T-helper 17 cell (primary cell): Measurements from ENCODE around the gene LGALS3BP. TPM values are rescaled to one million over a fixed set of nuclear protein-coding genes. Genes with fewer than 3 reads are reported as not detected.

Experiments used
- ATAC-seq: fragments of 150-1000 bp; cut with Tn5 transposase; 2 replicates; pipeline ENCODE4 v1.10.0; 2021; ENCODE audit warnings: mild to moderate bottlenecking, moderate library complexity
- DNase-seq, 3 donors: peaks; one replicate each; pipeline versions ENCODE4 v3.0.0 to v3.0.0-alpha.2; 2020 to 2021
- H3K9me3 ChIP-seq: one replicate; pipeline ENCODE4 v1.7.0; 2013; ENCODE audit warnings: low read length, mild to moderate bottlenecking; ENCODE audit not compliant: control insufficient read depth, poor library complexity, severe bottlenecking
- H3K27ac Mint-ChIP-seq: one replicate; pipeline ENCODE4 v1.8.0; 2022; ENCODE audit warnings: mild to moderate bottlenecking, moderate library complexity, mixed read lengths
- H3K27me3 Mint-ChIP-seq: one replicate; pipeline ENCODE4 v1.8.0; 2022; ENCODE audit warnings: mixed read lengths
- H3K36me3 Mint-ChIP-seq: one replicate; pipeline ENCODE4 v1.8.0; 2022; ENCODE audit warnings: low read depth, mixed read lengths
- H3K4me1 Mint-ChIP-seq: one replicate; pipeline ENCODE4 v1.8.0; 2022; ENCODE audit warnings: mild to moderate bottlenecking, mixed read lengths
- H3K4me3 Mint-ChIP-seq: one replicate; pipeline ENCODE4 v1.8.0; 2022; ENCODE audit warnings: mild to moderate bottlenecking, moderate library complexity, mixed read lengths
- total RNA-seq, 4 donors: library from RNA in 2 of 4; stranded (reverse) in 2 of 4; gene quantifications; one replicate each; pipeline ENCODE4 v1.2.3 and lab custom pipeline; 2022 to 2026

LGALS3BP gene
- total RNA-seq, 2 donors from 2014 or later = 31.7 to 45.2 TPM

DNA sequence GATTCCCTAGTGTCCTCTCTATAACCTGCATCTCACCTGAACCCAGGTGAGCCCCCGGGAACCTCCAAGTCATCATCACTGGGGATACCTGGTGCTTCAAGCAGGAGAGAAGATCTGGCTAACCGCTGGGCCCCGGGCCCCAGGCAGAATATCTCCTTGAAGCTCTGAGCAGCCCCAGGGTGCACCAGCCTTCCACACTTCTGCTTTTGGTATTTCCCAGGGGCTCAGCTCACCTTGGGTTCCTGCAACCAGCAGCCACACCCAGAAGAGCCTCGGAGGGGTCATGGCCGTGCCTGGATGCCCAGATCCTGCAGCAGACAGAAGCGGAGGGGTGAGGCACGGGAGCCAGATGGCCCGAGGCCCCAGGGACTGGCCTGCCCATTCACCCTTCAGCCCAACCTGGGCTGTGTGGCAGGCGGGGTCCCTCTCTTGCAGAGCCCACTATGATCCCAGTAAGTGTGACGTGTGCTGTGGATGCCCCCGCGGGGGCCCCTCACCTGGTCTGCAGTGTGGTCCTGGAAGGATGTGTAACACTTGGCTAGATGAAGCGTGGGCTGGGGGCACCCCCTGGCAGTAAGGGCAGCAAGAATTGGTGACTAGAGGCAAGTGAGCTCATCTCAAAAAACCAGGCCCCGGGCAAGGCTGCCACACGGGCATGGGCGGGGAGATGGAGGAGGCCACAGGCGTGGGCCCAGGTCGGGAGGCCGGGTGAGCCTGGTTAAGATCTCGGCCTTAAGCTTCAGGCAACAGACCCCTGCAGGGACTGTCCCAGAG is 2.6 kb downstream of the LGALS3BP start:
- no peak overlapping the region for H3K27ac Mint-ChIP-seq

DNA sequence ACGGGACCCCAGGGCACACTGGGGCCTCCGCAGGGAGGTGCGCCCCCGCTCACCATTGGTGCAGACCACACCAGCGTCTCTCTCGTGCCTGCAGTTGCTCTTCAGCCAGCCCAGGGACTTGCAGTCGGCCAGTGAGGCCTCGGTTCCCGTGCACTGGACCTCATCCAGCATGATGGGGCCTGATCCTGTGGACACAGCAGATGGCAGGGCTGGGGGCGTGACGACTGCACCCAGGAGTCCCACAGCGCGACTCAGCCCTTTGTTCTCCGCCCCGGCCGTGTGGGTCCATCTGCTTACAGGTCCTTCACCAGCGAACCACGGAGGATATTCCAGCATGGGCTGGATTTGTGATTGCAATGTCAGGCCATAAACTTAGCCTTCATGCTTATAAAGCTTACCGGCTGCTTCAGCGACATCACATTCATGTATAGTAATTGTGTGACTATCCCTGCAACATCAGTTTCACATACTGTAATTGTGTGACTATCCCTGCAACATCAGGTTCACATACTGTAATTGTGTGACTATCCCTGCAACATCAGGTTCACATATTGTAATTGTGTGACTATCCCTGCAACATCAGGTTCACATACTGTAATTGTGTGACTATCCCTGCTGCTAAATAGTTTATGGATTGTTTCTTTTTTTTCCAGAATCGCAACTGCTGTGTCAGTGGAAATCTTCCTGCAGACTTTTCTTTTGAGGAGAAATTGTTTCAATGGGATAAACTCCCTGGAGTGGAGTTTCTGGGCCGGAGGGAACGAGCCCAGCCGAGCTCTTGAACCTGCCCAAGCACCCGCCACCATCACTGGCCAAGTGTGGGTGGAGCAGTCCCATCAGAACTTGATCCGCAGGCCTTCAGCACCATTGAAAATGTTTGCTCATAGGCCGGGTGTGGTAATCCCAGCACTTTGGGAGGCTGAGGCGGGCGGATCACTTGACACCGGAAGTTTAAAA is 4.8 kb downstream of the LGALS3BP start:
- Mint-ChIP-seq H3K4me3 (no peak overlapping the region), H3K27me3 (no peaks in the 10 kb centered on the region), H3K27ac (no peak overlapping the region), H3K36me3 (peaks cover 3% of the 10 kb centered on the region), H3K4me1 (peaks cover 17% of the 10 kb centered on the region)
- ATAC-seq (peak; percentile 39), DNase-seq (no peak)
- no peaks in the 10 kb centered on the region for H3K9me3 ChIP-seq

More for the DNA sequence above, 2.6 kb downstream of the LGALS3BP start:
- ATAC-seq (no peak), DNase-seq (no peak)
- Mint-ChIP-seq H3K4me3 (peak overlapping the region; percentile 36), H3K27me3 (no peaks in the 10 kb centered on the region), H3K36me3 (no peaks in the 10 kb centered on the region), H3K4me1 (peaks cover 10% of the 10 kb centered on the region)
- no peaks in the 10 kb centered on the region for H3K9me3 ChIP-seq

DNA sequence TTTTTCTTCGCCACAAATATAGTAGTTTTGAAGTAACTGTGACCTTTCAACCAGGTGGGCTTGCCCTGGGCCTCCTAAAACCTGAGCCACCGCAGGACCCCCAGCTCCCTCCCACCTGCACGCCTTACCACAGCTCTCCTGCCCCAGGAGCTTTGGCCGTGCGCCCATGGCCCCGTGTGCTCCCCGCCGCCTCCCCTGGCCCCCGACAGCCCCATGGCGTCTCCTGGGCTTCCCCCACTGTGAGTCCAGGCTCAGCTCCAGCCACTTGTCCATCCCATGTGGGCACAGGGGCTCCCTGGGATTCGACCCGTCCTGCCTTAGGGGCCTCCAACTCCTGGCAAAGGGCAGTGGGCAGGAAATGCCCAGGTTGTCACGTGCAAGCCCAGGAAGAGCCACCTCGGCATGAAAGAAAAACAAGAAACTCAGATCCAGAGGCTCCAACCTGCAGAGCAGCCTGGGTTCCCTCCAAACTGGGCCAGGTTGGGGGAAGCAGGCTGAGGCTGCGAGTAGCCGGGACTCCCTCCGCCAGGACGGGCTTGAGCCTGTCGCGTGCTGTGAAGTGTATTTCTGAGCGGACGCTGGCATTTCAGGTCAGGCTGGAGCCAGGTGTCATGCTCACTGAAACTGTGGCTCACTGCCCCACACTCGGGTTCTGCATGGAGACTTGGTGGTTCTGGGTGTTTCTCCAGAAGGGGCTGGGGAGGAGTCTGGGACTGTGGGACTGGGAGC is 5.8 kb downstream of the LGALS3BP start:
- peaks cover 17% of the 10 kb centered on the region for H3K4me1 Mint-ChIP-seq
- ATAC-seq (no peak), DNase-seq (no peak)
- H3K4me3 Mint-ChIP-seq = no peak overlapping the region
- H3K9me3 ChIP-seq = no peaks in the 10 kb centered on the region
- no peak overlapping the region for H3K27ac Mint-ChIP-seq
- H3K36me3 Mint-ChIP-seq = peaks cover 3% of the 10 kb centered on the region
- H3K27me3 Mint-ChIP-seq = no peaks in the 10 kb centered on the region

DNA sequence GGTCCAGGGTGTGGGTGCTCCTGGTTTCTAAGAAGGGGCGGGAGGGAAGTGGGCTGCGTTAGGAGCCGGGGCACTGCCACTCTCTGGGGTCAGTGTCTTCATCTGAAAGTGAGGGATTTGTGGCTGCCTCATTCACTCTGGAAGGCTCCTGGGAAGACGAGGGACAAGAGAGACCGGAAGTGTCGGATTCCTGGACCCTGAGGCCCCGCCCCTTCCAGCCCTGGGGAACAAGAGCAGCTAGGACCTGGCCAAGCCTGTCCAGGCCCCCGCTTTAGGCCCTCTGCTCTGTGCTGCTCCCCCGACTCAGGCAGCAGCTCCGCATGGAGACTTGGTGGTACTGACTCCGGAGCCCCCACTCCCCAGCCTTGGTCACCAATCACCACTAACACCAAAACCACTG is 6.5 kb downstream of the LGALS3BP start:
- no peaks in the 10 kb centered on the region for H3K9me3 ChIP-seq
- no peak for ATAC-seq
- Mint-ChIP-seq H3K4me3 (no peak overlapping the region), H3K4me1 (peaks cover 17% of the 10 kb centered on the region), H3K27ac (no peak overlapping the region), H3K36me3 (peaks cover 3% of the 10 kb centered on the region), H3K27me3 (no peaks in the 10 kb centered on the region)
- no peak for DNase-seq

DNA sequence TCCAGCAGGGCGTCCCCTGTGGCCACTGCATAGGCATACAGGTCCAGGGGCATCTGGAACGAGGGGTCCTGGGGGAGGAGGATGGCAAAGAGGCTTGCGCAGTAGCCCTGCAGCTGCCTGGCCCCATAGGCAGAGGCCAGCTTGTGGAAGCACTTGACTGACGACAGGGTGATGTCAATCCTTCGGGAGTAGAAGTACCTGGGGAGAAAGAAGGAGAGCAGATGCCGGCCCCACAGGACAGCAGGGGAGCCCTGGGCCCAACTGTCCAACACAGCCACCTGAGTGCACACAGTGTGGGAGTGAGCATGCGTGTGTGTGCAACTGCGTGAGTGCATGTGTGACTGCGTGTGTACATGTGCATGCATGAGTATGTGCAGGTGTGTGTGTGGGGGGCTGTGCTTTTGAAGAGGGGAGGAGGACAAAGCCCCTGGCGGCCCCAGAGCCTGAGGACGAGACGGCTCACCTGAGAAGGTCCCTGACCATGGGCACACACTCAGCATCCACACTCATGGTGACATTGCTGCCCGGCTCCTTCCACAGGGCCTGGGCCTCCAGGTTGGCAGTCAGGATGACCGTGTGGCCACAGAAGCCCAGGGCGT is 7.1 kb downstream of the LGALS3BP start:
- H3K36me3 Mint-ChIP-seq = peaks cover 3% of the 10 kb centered on the region

DNA sequence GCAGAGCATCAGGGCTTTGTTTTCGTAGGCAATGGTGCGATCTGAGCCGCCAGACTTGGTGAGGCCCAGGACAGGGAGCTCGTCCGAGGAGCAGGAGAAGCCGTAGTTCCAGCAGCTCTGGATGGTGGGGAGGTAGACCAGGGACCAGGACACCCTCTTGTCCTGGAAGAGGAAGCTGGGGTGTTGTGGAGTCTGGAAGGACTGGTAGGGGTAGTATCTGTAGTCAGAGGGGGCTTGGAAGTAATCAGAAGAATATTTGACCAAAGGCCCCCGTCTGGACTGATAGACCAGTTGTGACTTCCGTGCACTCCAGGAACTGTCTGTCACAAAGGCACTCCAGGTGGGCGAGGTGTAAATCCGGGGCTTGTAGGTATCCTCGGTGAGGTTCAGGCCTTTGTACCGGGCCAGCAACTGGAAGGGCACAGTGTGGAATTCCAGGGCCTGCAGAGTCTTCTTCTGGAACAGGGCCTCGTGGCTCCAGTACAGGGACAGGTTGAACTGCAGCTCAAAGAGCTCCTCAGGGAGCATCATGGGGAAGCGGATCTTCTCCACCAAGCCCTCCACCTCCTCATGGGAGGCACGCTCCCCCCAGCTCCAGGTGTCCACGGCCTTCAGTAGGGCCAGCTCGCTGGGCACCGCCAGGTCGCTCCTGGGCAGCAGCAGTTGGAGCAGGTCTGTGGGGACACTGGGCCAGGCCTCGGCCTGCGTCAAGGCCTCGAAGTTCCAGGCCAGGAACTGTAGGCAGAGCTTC is 7.8 kb downstream of the LGALS3BP start:
- H3K9me3 ChIP-seq = no peaks in the 10 kb centered on the region
- ATAC-seq (no peak), DNase-seq (no peak)
- H3K36me3 Mint-ChIP-seq = peaks cover 3% of the 10 kb centered on the region
- H3K4me3 Mint-ChIP-seq = no peak overlapping the region
- H3K27ac Mint-ChIP-seq = peak overlapping the region; percentile 62
- H3K27me3 Mint-ChIP-seq = no peaks in the 10 kb centered on the region
- peaks cover 10% of the 10 kb centered on the region for H3K4me1 Mint-ChIP-seq

More for the DNA sequence above, 7.1 kb downstream of the LGALS3BP start:
- no peaks in the 10 kb centered on the region for H3K27me3 Mint-ChIP-seq
- H3K27ac Mint-ChIP-seq = no peak overlapping the region
- DNase-seq (no peak), ATAC-seq (no peak)
- H3K9me3 ChIP-seq = no peaks in the 10 kb centered on the region
- H3K4me3 Mint-ChIP-seq = no peak overlapping the region
- peaks cover 16% of the 10 kb centered on the region for H3K4me1 Mint-ChIP-seq

DNA sequence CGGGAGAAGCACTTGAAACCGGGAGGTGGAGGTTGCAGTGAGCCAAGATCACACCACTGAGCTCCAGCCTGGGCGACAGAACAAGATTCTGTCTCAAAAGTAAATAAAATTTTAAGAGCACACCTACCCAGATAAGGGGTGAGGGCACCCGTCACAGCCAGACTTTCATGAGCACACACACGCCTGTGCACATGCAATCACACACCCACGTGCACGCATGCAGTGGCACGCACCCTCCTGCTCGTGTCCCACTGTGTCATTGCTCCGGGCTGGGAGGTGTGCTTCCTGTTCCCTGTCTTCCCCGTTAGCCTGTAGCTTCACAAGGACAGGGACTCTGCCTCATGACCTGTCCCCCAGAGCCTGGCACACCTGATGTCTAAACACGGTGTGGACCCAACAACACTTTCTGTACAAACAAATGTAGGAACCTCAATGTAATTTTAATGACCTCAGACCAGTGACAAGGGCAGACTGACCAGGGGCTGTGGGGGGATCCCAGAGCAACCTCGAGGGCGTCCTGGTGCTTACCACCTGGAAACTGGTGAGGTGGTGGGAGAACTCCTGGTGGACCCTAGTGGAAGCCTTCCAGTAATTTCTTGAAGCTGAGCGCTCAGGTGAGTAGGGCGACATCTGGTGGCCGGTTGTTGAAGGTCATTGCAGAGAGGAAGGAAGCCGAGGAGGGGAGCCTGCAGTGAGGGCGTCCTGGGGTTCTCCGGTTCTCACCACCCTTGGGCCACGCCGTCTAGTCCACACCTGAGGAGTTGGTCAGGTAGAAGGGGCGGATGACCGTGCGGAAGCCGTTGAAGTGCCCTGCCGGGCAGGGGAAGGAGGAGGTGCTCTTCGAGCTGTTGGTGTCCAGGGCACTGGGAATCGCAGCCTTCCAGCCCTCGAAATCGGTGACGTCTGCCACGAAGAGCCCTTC is 8.6 kb downstream of the LGALS3BP start:
- Mint-ChIP-seq H3K4me1 (peaks cover 10% of the 10 kb centered on the region), H3K4me3 (peak overlapping the region; percentile 59), H3K27ac (peak overlapping the region; percentile 62), H3K36me3 (peaks cover 3% of the 10 kb centered on the region), H3K27me3 (no peaks in the 10 kb centered on the region)
- ATAC-seq = peak; percentile 82
- DNase-seq = peak; percentile 57 to 76 (median 58)
- no peaks in the 10 kb centered on the region for H3K9me3 ChIP-seq

DNA sequence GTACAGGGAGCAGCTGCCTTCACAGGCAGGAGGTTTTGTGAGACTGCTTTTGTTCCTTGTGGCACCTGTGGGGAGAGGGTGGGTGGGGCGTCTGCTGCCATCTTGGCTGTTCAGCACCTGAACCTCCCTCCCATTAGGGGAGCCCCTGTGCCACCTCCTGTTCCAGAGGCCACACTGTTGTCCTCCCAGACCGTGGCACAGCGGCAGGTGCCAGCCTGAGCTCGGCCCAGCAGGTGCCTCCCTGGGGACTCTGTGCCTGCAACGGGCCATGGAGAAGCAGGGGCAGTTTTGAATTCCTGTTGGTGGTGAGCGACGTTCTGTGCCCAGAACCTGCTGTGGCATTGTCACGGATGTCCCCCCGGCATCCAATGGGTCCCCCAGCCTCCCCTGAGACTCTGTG is 9.9 kb downstream of the LGALS3BP start:
- ATAC-seq (no peak), DNase-seq (no peak)
- H3K36me3 Mint-ChIP-seq = peaks cover 3% of the 10 kb centered on the region
- H3K27me3 Mint-ChIP-seq = no peaks in the 10 kb centered on the region
- H3K27ac Mint-ChIP-seq = no peak overlapping the region
- no peaks in the 10 kb centered on the region for H3K9me3 ChIP-seq
- no peak overlapping the region for H3K4me3 Mint-ChIP-seq
- H3K4me1 Mint-ChIP-seq = peaks cover 10% of the 10 kb centered on the region

DNA sequence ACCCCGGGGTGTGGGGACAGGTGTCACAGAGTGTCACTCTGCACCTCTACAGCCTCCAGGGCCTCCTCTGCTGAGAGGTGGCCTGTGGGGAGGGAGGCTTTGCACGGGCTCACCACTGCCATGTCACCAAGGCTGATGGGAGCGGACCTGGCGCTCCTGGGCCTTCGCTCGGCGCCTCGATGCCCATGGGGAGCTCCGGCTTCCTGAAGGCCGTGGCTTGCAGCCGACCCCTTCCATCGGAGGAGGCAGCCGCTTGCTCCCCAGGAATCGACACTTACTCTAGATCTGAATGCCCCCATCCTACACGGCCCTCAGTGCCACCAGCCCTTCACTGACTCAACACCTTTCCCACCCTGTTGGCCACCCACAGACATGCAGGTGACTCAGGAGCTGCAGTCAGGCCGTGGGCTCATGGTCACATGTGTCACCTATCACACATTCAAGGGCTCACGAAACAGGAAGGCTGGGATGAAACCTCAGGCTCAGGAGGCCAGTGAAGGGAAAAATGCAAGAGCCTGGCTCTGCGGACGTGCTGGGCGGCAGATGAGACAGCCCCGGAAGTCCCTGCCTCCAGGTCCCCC is 11.9 kb downstream of the LGALS3BP start:
- H3K4me3 Mint-ChIP-seq = no peak overlapping the region
- H3K27ac Mint-ChIP-seq = no peak overlapping the region
- H3K36me3 Mint-ChIP-seq = peaks cover 3% of the 10 kb centered on the region
- H3K4me1 Mint-ChIP-seq = peaks cover 10% of the 10 kb centered on the region
- ATAC-seq (no peak), DNase-seq (no peak)
- no peaks in the 10 kb centered on the region for H3K9me3 ChIP-seq
- H3K27me3 Mint-ChIP-seq = no peaks in the 10 kb centered on the region

DNA sequence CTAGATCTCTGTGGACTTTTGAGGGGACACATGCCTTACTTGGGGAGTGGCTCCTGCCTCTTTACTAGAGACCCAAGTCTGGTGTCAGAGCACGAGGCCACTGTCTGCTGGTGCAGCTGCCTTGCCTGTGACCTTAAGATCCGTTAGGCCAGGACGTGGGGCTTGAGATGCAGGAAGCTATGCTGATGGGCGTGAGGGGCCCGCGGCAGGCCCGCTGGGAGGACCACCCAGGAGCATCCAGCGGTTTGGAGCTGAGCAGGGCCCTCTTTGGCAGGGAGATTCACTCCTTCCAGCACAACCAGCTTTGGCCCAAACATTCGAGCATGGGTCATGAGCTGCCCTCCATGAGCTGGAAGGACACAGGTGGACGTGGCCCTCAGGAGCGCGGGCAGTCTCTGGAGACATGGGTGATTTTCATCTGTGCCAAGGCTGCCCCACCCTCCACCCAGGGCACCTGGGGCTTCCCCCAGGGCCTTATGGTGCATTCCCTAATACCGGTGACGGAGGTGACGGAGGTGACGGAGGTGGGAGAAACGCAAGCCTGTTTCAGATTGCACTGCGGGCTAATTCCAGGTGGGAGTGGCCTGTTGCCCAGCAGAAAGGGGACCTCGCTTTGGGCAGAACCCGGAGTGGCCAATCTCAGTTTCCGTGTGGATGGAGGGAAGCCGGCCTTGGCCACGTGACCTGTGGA is 12.7 kb downstream of the LGALS3BP start:
- no peaks in the 10 kb centered on the region for H3K9me3 ChIP-seq
- DNase-seq (no peak), ATAC-seq (no peak)
- no peak overlapping the region for H3K4me3 Mint-ChIP-seq
- H3K27ac Mint-ChIP-seq = no peak overlapping the region
- no peaks in the 10 kb centered on the region for H3K27me3 Mint-ChIP-seq
- peaks cover 7% of the 10 kb centered on the region for H3K4me1 Mint-ChIP-seq
- peaks cover 3% of the 10 kb centered on the region for H3K36me3 Mint-ChIP-seq
